Stimulated activated CD8-positive, alpha-beta memory T cell treated with anti-CD3 and anti-CD28 coated beads, Interleukin-2, amount 100 ng/mL, for 48 hours (primary cell): ENCODE results near the gene RALGDS.
"Not testable (repeated sequence)": the region's sequence is repeated elsewhere in the genome, so short reads cannot be mapped to it uniquely, and the experiment has no call there.

Experiments used
- DNase-seq, 2 donors: peaks; one replicate each; pipeline ENCODE4 v3.0.0-alpha.2; 2020; ENCODE audit warnings: low read depth in 2 of 2

The RALGDS gene

DNA sequence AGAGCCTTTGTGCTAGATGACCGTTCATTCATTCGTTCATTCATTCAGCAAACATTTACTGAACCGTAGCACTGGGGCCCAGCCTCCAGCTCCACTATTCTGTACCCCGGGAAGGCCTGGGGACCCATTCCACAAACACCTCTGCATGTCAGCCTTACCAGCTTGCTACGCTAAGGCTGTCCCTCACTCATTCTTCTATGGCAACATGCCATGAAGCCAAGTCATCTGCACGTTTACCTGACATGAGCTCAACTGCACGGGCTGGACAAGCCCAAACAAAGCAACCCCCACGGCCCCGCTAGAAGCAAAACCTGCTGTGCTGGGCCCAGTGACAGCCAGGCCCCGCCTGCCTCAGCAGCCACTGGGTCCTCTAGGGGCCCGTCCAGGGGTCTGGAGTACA, 53.2 kb downstream of the RALGDS start:
- no peak for DNase-seq

DNA sequence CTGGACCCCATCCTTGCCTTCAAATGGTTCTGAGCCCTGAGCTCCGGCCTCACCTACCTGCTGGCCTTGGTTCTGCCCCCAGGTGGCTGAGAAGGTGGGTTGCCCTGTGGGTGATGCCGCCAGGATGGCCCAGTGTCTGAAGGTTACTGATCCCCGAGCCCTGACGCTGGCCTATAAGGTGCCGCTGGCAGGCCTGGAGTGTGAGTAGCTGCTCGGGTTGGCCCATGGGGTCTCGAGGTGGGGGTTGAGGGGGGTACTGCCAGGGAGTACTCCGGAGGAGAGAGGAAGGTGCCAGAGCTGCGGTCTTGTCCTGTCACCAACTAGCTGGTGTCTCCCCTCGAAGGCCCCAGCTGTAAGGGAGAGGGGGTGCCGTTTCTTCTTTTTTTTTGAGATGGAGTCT, 54.0 kb downstream of the RALGDS start:
- DNase-seq, result no peak

DNA sequence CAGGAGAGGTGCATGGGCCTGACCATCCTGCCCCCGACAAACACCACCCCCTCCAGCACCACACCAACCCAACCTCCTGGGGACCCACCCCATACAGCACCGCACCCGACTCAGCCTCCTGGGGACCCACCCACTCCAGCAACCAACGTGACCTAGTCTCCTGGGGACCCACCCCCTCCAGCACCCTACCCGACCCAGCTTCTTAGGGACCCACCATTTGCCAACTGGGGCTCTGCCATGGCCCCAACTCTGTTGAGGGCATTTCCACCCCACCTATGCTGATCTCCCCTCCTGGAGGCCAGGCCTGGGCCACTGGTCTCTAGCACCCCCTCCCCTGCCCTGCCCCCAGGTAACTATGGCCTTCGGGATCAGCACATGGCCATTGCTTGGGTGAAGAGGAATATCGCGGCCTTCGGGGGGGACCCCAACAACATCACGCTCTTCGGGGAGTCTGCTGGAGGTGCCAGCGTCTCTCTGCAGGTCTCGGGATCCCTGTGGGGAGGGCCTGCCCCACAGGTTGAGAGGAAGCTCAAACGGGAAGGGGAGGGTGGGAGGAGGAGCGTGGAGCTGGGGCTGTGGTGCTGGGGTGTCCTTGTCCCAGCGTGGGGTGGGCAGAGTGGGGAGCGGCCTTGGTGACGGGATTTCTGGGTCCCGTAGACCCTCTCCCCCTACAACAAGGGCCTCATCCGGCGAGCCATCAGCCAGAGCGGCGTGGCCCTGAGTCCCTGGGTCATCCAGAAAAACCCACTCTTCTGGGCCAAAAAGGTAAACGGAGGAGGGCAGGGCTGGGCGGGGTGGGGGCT, 54.7 kb downstream of the RALGDS start:
- no peak for DNase-seq

DNA sequence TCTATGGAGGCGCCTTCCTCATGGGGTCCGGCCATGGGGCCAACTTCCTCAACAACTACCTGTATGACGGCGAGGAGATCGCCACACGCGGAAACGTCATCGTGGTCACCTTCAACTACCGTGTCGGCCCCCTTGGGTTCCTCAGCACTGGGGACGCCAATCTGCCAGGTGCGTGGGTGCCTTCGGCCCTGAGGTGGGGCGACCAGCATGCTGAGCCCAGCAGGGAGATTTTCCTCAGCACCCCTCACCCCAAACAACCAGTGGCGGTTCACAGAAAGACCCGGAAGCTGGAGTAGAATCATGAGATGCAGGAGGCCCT, 56.0 kb downstream of the RALGDS start:
- no peak for DNase-seq

DNA sequence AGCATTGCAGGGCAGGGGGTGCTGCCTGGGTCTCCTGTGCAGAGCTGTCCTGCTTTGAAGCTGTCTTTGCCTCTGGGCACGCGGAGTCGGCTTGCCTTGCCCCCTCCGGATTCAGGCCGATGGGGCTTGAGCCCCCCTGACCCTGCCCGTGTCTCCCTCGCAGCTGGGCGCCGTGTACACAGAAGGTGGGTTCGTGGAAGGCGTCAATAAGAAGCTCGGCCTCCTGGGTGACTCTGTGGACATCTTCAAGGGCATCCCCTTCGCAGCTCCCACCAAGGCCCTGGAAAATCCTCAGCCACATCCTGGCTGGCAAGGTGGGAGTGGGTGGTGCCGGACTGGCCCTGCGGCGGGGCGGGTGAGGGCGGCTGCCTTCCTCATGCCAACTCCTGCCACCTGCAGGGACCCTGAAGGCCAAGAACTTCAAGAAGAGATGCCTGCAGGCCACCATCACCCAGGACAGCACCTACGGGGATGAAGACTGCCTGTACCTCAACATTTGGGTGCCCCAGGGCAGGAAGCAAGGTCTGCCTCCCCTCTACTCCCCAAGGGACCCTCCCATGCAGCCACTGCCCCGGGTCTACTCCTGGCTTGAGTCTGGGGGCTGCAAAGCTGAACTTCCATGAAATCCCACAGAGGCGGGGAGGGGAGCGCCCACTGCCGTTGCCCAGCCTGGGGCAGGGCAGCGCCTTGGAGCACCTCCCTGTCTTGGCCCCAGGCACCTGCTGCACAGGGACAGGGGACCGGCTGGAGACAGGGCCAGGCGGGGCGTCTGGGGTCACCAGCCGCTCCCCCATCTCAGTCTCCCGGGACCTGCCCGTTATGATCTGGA, 56.6 kb downstream of the RALGDS start:
- no peak for DNase-seq

DNA sequence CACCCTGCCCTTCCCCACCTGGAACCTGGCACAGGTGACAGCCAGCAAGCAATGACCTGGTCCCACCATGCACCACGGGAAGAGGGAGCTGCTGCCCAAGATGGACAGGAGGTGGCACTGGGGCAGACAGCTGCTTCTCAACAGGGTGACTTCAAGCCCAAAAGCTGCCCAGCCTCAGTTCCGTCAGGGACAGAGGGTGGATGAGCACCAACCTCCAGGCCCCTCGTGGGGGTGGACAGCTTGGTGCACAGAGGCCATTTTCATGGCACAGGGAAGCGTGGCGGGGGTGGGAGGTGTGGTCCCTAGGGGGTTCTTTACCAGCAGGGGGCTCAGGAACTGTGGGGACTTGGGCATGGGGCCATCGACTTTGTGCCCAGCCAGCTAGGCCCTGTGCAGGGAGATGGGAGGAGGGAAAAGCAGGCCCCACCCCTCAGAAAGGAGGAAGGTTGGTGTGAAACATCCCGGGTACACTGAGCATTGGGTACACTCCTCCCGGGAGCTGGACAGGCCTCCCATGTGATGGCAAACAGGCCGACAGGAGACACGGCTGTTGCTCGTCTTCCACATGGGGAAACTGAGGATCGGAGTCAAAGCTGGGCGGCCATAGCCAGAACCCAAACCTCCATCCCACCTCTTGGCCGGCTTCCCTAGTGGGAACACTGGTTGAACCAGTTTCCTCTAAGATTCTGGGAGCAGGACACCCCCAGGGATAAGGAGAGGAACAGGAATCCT, 57.4 kb downstream of the RALGDS start:
- DNase-seq, result no peak

DNA sequence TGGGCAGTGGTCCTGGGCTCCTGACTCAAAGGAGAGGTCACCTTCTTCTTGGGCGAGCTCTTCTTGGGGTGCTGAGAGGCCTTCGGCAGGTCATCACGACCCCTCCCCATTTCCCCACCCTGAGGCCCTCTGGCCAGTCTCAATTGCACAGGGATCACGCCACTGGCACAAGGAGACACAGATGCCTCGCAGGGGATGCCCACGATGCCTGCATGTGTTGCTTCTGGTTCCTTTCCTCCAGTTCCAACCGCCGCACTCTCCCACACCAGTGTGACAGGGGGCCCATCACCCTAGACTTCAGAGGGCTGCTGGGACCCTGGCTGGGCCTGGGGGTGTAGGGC, 57.9 kb downstream of the RALGDS start:
- DNase-seq, result no peak

DNA sequence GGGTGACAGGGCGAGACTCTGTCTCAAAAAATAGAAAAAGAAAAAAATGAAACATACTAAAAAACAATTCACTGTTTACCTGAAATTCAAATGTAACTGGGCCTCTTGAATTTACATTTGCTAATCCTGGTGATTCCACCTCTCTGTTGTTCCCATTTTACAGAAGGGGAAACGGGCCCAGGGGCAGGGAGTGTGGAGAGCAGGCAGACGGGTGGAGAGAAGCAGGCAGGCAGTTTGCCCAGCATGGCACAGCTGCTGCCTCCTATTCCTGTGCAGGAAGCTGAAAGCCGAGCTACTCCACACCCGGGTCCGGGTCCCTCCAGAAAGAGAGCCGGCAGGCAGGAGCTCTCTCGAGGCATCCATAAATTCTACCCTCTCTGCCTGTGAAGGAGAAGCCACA, 58.5 kb downstream of the RALGDS start:
- not testable (repeated sequence) for DNase-seq

DNA sequence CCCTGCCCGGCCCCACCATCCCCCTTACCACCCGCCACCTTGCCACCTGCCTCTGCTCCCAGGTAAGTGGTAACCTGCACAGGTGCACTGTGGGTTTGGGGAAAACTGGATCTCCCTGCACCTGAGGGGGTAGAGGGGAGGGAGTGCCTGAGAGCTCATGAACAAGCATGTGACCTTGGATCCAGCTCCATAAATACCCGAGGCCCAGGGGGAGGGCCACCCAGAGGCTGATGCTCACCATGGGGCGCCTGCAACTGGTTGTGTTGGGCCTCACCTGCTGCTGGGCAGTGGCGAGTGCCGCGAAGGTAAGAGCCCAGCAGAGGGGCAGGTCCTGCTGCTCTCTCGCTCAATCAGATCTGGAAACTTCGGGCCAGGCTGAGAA, 59.3 kb downstream of the RALGDS start, which contains the start of gene CEL:
Gene CEL, plus strand, starts transcription at position 218 of the 382 bp plus-strand sequence. Its CDS starts 22 bp downstream, at position 240.
- not testable (repeated sequence) for DNase-seq

DNA sequence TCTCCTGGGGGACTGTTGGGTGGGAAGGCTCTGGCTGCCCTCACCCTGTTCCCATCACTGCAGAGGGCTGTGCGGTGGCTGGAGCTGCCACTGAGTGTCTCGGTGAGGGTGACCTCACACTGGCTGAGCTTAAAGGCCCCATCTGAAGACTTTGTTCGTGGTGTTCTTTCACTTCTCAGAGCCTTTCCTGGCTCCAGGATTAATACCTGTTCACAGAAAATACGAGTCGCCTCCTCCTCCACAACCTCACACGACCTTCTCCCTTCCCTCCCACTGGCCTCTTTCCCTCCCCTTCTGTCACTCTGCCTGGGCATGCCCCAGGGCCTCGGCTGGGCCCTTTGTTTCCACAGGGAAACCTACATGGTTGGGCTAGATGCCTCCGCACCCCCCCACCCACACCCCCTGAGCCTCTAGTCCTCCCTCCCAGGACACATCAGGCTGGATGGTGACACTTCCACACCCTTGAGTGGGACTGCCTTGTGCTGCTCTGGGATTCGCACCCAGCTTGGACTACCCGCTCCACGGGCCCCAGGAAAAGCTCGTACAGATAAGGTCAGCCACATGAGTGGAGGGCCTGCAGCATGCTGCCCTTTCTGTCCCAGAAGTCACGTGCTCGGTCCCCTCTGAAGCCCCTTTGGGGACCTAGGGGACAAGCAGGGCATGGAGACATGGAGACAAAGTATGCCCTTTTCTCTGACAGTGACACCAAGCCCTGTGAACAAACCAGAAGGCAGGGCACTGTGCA, 59.8 kb downstream of the RALGDS start:
- not testable (repeated sequence) for DNase-seq

DNA sequence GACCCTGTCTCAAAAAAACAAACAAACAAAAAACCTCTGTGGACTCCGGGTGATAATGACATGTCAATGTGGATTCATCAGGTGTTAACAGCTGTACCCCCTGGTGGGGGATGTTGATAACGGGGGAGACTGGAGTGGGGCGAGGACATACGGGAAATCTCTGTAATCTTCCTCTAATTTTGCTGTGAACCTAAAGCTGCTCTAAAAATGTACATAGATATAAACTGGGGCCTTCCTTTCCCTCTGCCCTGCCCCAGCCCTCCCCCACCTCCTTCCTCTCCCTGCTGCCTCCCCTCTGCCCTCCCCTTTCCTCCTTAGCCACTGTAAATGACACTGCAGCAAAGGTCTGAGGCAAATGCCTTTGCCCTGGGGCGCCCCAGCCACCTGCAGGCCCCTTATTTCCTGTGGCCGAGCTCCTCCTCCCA, 60.6 kb downstream of the RALGDS start:
- no peak for DNase-seq

DNA sequence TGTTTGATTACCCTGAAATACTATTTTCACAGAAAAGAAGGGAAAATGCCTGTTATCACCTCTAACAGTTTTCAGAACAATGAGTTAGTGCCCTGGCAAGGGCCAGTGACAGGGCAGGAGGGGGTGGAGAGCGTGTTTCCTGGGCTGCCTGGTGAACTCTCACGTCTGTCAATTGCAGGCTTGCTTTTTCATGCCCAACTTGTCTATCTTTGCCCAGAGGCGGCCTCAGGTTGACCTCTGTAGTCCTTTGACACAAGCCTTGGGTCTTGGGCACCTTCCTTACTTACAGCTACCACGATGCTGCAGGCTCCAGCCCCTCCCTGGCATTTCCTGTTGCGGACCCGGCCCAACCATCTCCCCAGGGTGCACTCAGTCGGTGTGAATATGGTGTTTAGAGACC, 61.4 kb downstream of the RALGDS start:
- DNase-seq, result no peak

DNA sequence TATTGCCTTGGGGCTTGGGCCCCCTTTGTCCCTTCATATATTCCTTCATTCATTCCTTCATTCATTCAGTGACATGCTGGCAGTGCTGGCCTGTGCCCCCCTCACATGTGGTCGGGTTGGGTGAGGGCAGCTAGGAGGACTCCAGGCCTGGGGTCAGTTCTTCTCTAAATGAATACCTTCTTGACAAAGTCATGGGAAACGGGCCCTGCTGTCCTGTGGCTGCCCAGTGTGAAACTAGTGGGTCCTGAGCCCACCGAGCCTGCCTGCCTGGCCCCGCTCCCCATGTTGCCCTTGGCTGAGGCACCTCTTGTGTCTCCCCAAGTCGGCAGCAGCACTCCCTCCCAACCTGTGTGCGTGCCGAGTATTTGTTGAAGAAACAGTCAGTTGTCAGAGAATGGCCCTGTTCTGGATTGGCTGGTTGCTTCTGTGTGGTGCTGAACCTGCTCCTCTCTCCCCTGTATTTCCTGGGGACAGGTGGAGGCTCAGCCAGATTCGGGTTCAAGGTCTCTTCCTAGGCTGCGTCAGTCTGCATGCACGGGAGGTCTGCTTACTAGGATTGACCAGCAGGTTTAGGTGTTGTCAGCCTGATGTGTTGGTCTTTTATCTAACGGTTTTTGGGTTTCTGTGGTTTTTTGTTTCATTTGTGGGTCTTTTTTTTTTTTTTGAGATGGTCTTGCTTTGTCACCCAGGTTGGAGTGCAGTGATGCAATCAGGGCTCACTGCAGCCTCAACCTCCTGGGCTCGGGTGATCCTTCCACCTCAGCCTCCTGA, 62.3 kb downstream of the RALGDS start:
- no peak for DNase-seq

DNA sequence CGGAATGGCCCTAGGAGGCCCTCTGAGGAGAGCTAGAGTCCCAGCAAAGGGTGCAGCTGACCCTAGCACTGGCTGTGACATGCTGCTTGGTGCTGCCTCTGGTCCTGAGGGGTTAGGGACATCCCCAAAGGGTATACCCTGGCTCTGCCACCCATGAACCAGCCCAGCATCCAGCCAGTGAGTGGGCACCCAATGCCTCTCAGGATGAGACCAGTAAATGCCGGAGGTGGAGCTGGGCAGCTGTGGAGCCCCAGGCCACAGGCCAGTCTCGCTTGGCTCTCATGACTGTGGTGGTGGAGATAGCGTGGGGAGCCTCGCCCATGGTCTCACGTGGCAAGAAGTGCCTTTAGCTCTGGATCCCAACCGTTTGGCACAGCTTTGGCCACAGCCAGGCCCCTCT, 63.0 kb downstream of the RALGDS start:
- no peak for DNase-seq

DNA sequence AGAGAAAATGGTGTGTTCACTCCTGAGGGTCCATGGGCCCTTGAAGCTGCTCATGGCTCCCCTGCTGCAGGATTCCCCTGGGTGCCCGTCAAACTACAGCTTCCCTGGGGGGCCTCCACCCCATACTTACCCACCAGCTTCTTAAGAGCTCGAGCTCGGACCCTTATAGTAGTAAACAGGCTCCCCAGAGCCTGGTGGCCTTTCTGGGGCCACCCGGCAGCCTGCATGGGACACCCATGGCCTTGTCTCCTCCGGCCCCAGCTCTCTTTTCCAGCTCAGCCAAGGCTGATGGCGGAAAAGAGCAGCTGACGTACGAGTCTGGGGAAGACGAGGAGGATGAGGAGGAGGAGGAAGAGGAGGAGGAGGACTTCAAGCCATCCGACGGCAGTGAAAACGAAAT, 63.5 kb downstream of the RALGDS start:
- DNase-seq, result no peak

DNA sequence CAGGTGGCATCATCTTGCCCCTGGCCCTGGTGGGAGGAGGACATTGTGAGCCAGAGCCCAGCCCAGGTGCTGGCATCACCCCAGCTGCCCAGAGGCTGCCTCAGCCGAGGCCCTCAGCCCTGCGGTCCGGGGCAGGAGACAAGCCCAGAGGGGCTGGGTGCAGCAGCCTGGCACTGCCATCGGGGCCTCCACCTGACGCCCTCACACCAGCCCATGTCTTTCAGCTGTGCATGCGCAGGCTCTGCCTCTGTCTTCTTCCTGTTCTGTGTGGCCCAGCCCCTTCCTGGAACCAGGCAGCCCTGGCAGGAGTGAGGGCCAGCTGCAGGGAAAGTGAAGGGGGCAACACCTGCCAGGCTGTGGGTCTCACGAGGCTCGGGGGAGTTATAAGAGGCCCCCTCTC, 64.0 kb downstream of the RALGDS start:
- DNase-seq, result no peak

DNA sequence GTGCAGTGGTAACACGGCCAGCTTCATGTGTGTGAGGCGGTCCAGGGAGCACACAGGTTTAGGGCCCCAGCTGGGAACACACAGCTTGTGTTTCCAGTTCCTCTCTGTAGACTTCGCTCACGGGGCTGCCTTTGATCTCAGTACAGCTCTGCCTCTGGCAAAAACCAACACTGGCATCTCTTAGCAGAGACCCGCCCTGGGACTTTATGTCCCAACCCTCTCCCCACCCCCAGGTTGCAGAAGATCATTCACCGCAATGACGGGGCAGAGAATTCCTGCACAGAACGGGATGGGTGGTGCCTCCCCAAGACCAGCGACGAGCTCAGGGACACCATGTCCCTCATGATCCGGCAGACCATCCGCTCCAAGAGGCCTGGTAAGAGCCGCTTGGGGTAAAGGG, 64.5 kb downstream of the RALGDS start:
- no peak for DNase-seq

DNA sequence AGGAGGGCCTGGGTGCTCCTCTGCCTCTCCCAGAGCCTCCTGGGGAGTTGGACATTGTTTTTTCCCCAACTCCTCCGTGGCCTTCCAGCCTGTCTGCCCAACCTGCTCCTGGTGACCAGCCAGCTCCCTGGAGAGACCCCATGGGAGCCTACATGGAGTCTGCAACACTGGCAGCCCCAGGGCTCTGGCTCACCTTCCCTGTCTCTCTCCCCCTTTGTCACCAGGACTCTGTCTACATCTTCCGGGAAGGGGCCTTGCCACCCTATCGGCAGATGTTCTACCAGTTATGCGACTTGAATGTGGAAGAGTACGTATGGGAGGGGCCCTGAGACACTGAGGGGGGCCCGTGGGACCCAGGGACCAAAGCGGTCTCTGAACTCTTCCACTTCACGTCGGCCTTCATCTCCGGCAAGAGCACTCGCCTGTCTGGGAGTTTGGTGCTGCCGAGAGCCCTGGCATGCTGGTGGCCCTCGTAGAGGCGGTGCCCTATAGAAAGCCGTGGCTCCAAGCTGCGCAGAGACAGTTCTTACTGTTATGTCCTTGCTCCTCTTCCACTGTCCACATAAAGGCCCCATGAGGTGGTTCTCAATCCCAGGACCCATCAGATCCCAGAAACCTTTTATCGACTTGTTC, 65.1 kb downstream of the RALGDS start:
- no peak for DNase-seq

DNA sequence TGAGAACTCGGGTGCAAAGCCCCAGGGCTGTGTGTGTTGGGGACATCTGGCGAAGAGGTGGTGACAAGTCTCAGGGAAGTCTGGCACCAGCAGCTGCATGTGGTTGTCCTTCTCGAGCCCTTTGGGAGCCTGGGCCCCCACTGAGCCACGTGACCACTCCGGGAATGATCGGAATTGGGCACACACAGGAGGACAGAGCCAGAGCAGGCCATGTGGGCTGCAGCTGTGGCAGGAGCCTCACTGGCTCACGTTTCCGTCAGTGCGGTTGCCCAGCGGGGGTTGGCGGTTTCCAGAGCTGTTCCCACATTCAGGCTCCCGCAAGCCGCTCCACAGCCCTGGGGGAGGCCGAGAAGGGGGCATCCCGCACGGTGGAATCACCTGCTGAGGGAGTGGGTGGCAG, 66.1 kb downstream of the RALGDS start:
- DNase-seq, result no peak

DNA sequence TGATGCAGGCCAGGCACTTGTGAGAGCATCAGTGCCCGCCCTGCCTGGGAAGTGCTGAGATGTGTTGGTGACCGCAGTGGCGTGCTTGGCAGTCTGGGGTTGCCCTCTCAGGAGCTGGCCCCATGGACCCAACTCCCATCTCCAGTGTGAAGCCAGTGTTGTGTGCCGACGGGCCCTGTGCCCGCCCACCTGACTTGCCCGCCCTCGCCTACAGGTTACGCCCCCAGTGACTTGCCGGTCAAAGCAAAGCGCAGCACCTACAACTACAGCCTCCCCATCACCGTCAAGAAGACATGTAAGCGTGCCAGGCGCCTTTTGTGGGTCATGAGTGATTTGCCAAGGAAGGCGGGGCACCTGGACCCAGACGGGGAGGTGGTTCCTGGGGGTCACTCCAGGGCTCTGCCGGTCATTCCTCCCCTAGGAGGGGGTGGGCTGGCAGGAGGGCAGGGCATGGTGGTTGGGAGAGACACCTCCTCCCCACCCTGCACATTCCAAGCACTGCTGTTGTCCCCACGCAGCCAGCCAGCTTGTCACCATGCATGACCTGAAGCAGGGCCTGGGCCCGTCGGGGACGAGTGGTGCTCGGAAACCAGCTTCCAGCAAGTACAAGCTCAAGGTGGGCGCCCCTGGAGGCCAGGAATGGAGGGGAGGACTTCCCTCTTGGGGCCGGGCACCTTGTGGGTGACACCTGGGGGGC, 66.7 kb downstream of the RALGDS start:
- DNase-seq, result no peak
